HG02623 (cell line): ENCODE measurements around the gene SPATA31A5.
"Not testable (repeated sequence)": the region's sequence is repeated elsewhere in the genome, so short reads cannot be mapped to it uniquely, and the experiment has no call there.

ENCODE experiments used
- ATAC-seq: cut with Tn5 transposase; IDR thresholded peaks from one replicate; pipeline ENCODE4 v1.9.1; 2021; ENCODE audit warnings: moderate library complexity; ENCODE audit not compliant: unreplicated experiment

SPATA31A5 gene

GRCh38 chr9:60914107-60914506 is at the start of gene SPATA31A5:
Gene SPATA31A5, plus strand, starts transcription at chr9:60914407. Its CDS starts 29 bp downstream, at chr9:60914436.
- ATAC-seq: not testable (repeated sequence)

- not testable (repeated sequence) for ATAC-seq
These were observed 48.8 kb downstream of the SPATA31A5 start for GRCh38 chr9:60962990-60963350.

- not testable (repeated sequence) for ATAC-seq
These were observed 52.2 kb downstream of the SPATA31A5 start for GRCh38 chr9:60966382-60966781.
